ENCODE results near the gene CACHD1. TPM values are rescaled to one million over a fixed set of nuclear protein-coding genes. Genes with fewer than 3 reads are reported as not detected.

Gene CACHD1
- total and polyA plus RNA-seq, 2 of the 8 experiments (the other 6 are each of a cell fraction or from before 2014, with no cell fraction given): 22.2 to 42.5 TPM

DNA sequence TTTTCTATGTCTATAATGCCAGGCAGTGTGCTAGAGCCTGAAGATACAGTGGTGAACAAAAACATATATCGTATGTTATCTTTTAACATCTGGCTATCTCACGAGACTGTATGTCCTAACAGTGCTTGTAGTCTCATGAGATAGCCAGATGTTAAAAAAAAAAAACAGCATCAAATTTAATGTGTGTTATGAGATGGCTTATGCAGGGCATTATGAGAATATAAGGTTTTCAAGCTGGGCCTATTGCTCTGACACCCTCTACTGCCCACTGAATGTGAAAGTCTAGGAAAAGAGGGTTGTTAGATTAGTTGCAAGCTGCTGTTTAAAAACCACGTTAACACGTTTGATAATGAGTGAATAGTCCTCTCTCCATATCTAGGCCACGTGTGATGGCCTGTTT is 109.8 kb downstream of the CACHD1 start:
- Histone ChIP-seq H3K27me3 (replicated peaks in 1 of 4; ENCODE audit: control insufficient read depth in 3 of 4, extremely low read depth in 1 of 4, insufficient read depth in 3 of 4, low read length in 3 of 4) (no peaks in the 10 kb centered on the region), H4K20me1 (replicated peaks in 1 of 2; ENCODE audit: control insufficient read depth in 1 of 2, insufficient read depth in 2 of 2, low read length in 2 of 2) (peaks cover 2 to 10% of the 10 kb centered on the region in 2 experiments), H3K18ac (ENCODE audit: extremely low read depth, low read length) (no peak overlapping the region), H3K36me3 (ENCODE audit: control insufficient read depth in 2 of 4, insufficient read depth in 4 of 4, low read length in 3 of 4) (peaks cover 0 to 4% (median 0%) of the 10 kb centered on the region in 4 experiments; a peak in 2 of 8 replicates), H3K27ac (ENCODE audit: low read depth, low read length) (no peak overlapping the region), H4K8ac (ENCODE audit: extremely low read depth, insufficient read depth, low read length) (no peak overlapping the region), H3K23ac (ENCODE audit: insufficient read length) (no peak overlapping the region), H2BK12ac (ENCODE audit: low read depth, low read length) (no peak overlapping the region), H4K5ac (ENCODE audit: insufficient read length, low read depth, low read length) (no peak overlapping the region), H3K79me1 (ENCODE audit: low read depth, low read length) (no peaks in the 10 kb centered on the region; the same call in 1 of the 2 replicates), H2AK5ac (ENCODE audit: low read depth, low read length) (no peak overlapping the region), H2BK120ac (replicated peaks; ENCODE audit: low read depth, low read length) (no peak overlapping the region), H3K9ac (replicated peaks in 1 of 4; ENCODE audit: extremely low read depth in 1 of 4, low read depth in 3 of 4, low read length in 3 of 4) (no peak overlapping the region), H3K4me3 (ENCODE audit: extremely low read depth in 1 of 4, insufficient read depth in 2 of 4, low read depth in 3 of 4, low read length in 4 of 4) (no peak overlapping the region), H4K91ac (replicated peaks; ENCODE audit: insufficient read length, low read length) (no peak overlapping the region), H3K4ac (replicated peaks; ENCODE audit: insufficient read length, low read depth, low read length) (no peak overlapping the region), H2AFZ (ENCODE audit: low read length) (no peak overlapping the region), H3K9me3 (ENCODE audit: insufficient read depth in 2 of 2, low read depth in 1 of 2, low read length in 1 of 2) (no peaks in the 10 kb centered on the region), H3K4me2 (ENCODE audit: insufficient read depth in 1 of 2, low read depth in 2 of 2, low read length in 2 of 2) (no peak overlapping the region), H2BK15ac (ENCODE audit: low read length) (no peak overlapping the region), H3K14ac (ENCODE audit: insufficient read length) (no peak overlapping the region), H3K56ac (replicated peaks; ENCODE audit: insufficient read length, low read depth, low read length) (no peak overlapping the region), H3K23me2 (ENCODE audit: low read depth, low read length) (no peaks in the 10 kb centered on the region), H3K79me2 (ENCODE audit: control insufficient read depth in 1 of 2, insufficient read depth in 2 of 2, low read length in 2 of 2) (peaks cover 0 to 67% of the 10 kb centered on the region in 2 experiments; a peak in 3 of 4 replicates), H2BK20ac (ENCODE audit: low read length) (no peak overlapping the region), H2BK5ac (ENCODE audit: low read depth, low read length) (no peak overlapping the region), H3K4me1 (replicated peaks in 1 of 4; ENCODE audit: control insufficient read depth in 3 of 4, insufficient read depth in 4 of 4, low read length in 3 of 4) (peaks cover 0 to 7% (median 4%) of the 10 kb centered on the region in 4 experiments; a peak in 3 of 7 replicates)
- POLR2A ChIA-PET (ENCODE audit: partially characterized antibody): no interaction called here
- WGBS, 2 experiments (ENCODE audit: extremely low coverage in 1 of 2, insufficient coverage in 1 of 2, insufficient read length in 1 of 2, insufficient replicate concordance in 2 of 2, low coverage in 1 of 2, low lambda C conversion rate in 2 of 2, missing lambda C conversion rate in 1 of 2): 89% methylated on average over 5 of the region's 5 CpGs; no CpG with 5 or more reads in 1 of the 2 experiments
- DNase-seq (ENCODE audit: low read depth in 1 of 2, low spot score in 2 of 2): no peak
- no peak for FAIRE-seq
- CTCF ChIA-PET (ENCODE audit: partially characterized antibody): interaction anchor here (4.5 kb wide), 1 partner anchor 12 kb away, joined by 16 read pairs; no protein-coding TSS in a partner anchor
- TF ChIP-seq, protein P1, sequence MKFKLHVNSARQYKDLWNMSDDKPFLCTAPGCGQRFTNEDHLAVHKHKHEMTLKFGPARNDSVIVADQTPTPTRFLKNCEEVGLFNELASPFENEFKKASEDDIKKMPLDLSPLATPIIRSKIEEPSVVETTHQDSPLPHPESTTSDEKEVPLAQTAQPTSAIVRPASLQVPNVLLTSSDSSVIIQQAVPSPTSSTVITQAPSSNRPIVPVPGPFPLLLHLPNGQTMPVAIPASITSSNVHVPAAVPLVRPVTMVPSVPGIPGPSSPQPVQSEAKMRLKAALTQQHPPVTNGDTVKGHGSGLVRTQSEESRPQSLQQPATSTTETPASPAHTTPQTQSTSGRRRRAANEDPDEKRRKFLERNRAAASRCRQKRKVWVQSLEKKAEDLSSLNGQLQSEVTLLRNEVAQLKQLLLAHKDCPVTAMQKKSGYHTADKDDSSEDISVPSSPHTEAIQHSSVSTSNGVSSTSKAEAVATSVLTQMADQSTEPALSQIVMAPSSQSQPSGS (IDR thresholded peaks at IDR 0.05; ENCODE audit: low read length): no peak
- TF ChIP-seq EZH2 (IDR thresholded peaks at IDR 0.05; ENCODE audit: low read depth, low read length, severe bottlenecking) (no peak), TCF12 (IDR thresholded peaks at IDR 0.05; ENCODE audit: low read depth, low read length) (no peak), CEBPB (IDR thresholded peaks at IDR 0.05; ENCODE audit: low read depth, low read length) (no peak), KDM1A (IDR thresholded peaks at IDR 0.05; ENCODE audit: borderline replicate concordance, low read length) (no peak), BCL11A (IDR thresholded peaks at IDR 0.05; ENCODE audit: low read depth in 2 of 2, low read length in 2 of 2) (no peak), CBX5 (IDR thresholded peaks at IDR 0.05; ENCODE audit: low read depth, low read length) (no peak), RAD21 (IDR thresholded peaks at IDR 0.05 in 1 of 2, conservative IDR thresholded peaks at IDR 0.05 in 1 of 2; ENCODE audit: low read depth in 2 of 2, low read length in 2 of 2) (no peak), CTBP2 (IDR thresholded peaks at IDR 0.05; ENCODE audit: borderline replicate concordance, insufficient read depth, insufficient read length, low read length) (no peak), POLR2A (IDR thresholded peaks at IDR 0.05; ENCODE audit: control extremely low read depth in 1 of 2, low read depth in 2 of 2, low read length in 2 of 2) (no peak), SAP30 (IDR thresholded peaks at IDR 0.05; ENCODE audit: insufficient read depth, insufficient replicate concordance, low read length) (no peak), NANOG (IDR thresholded peaks at IDR 0.05; ENCODE audit: insufficient read depth, low read depth, low read length, poor library complexity, severe bottlenecking) (no peak)

All from H1 (cell line).